GM23338 (cell line): Measurements from ENCODE around the gene HS6ST1. TPM values are rescaled to one million over a fixed set of nuclear protein-coding genes. Genes with fewer than 3 reads are reported as not detected.

Source experiments
- ATAC-seq: fragments of 200-7000 bp; cut with Tn5 transposase; 3 replicates; pipeline ENCODE4 v1.9.1; 2020
- DNase-seq: peaks from one replicate; pipeline ENCODE4 v3.0.0-alpha.2; 2015; ENCODE audit warnings: low spot score
- H2AFZ ChIP-seq: fragments of 200-600 bp; sonication (generic); 2 replicates; pipeline ENCODE4 v1.8.0; 2016; ENCODE audit warnings: antibody characterized with exemption, mild to moderate bottlenecking, moderate library complexity
- H3F3A ChIP-seq: fragments of 200-600 bp; sonication (generic); replicated peaks from 2 replicates; pipeline ENCODE4 v1.8.0; 2017; ENCODE audit warnings: antibody characterized with exemption, mixed run types, low read depth
- H3K27ac ChIP-seq: fragments of 200-600 bp; sonication (generic); 2 replicates; pipeline ENCODE4 v1.6.1; 2016; ENCODE audit warnings: low read depth
- H3K27me3 ChIP-seq: fragments of 200-600 bp; sonication (generic); 2 replicates; pipeline ENCODE4 v1.8.0; 2016; ENCODE audit warnings: mild to moderate bottlenecking, mixed run types, moderate library complexity; ENCODE audit not compliant: insufficient read depth
- H3K36me3 ChIP-seq: fragments of 200-600 bp; sonication (generic); 2 replicates; pipeline ENCODE4 v1.8.0; 2016; ENCODE audit warnings: mild to moderate bottlenecking; ENCODE audit not compliant: insufficient read depth
- H3K4me1 ChIP-seq: fragments of 200-600 bp; sonication (generic); 2 replicates; pipeline ENCODE4 v1.8.0; 2016; ENCODE audit warnings: mild to moderate bottlenecking, moderate library complexity; ENCODE audit not compliant: insufficient read depth
- H3K4me2 ChIP-seq: fragments of 200-600 bp; sonication (generic); 2 replicates; pipeline ENCODE4 v1.7.1; 2017; ENCODE audit warnings: mixed run types
- H3K4me3 ChIP-seq: fragments of 200-600 bp; sonication (generic); 2 replicates; pipeline ENCODE4 v1.6.1; 2016; ENCODE audit warnings: mixed run types
- H3K79me2 ChIP-seq: fragments of 200-600 bp; sonication (generic); replicated peaks from 2 replicates; pipeline ENCODE4 v1.8.0; 2017; ENCODE audit warnings: mild to moderate bottlenecking; ENCODE audit not compliant: insufficient read depth
- H3K9me2 ChIP-seq: fragments of 200-600 bp; sonication (generic); 2 replicates; pipeline ENCODE4 v1.8.0; 2017; ENCODE audit not compliant: insufficient read depth
- H4K20me1 ChIP-seq: fragments of 200-600 bp; sonication (generic); replicated peaks from 2 replicates; pipeline ENCODE4 v1.8.0; 2017; ENCODE audit warnings: mild to moderate bottlenecking; ENCODE audit not compliant: insufficient read depth
- H3K27ac Mint-ChIP-seq: 2 replicates; pipeline ENCODE4 v1.8.0; 2020; ENCODE audit warnings: inconsistent platforms, mild to moderate bottlenecking, moderate library complexity, mixed read lengths
- H3K27me3 Mint-ChIP-seq: 3 replicates; pipeline ENCODE4 v1.8.0; 2022; ENCODE audit warnings: low read depth, mild to moderate bottlenecking, moderate library complexity, mixed read lengths, inconsistent platforms; ENCODE audit not compliant: insufficient read depth, poor library complexity
- H3K36me3 Mint-ChIP-seq: 3 replicates; pipeline ENCODE4 v1.8.0; 2021; ENCODE audit warnings: low read depth, mild to moderate bottlenecking, inconsistent platforms, moderate library complexity, mixed read lengths
- H3K4me1 Mint-ChIP-seq: 3 replicates; pipeline ENCODE4 v1.8.0; 2020; ENCODE audit warnings: mild to moderate bottlenecking, inconsistent platforms, mixed read lengths
- H3K4me3 Mint-ChIP-seq: 3 replicates; pipeline ENCODE4 v1.8.0; 2021; ENCODE audit warnings: moderate library complexity, mild to moderate bottlenecking, inconsistent platforms, mixed read lengths
- H3K9me3 Mint-ChIP-seq: 3 replicates; pipeline ENCODE4 v1.8.0; 2020; ENCODE audit warnings: moderate library complexity, mild to moderate bottlenecking, inconsistent platforms, mixed read lengths
- CREB1 ChIP-seq: fragments of 250-450 bp; sonication (Bioruptor Pico); IDR thresholded peaks from 2 replicates; pipeline ENCODE4 v1.5.0; 2020; ENCODE audit warnings: low read depth, mild to moderate bottlenecking, moderate library complexity
- CTCF ChIP-seq, 2 experiments: fragments of 200-600 bp in 1 of 2; sonication (generic) in 1 of 2; conservative IDR thresholded peaks; 2 replicates each; pipeline versions ENCODE4 v1.5.1 to v1.6.1; 2016 to 2017; ENCODE audit warnings: antibody characterized with exemption in 2 of 2, low read depth in 2 of 2, mild to moderate bottlenecking in 2 of 2, moderate library complexity in 1 of 2
- ETS1 ChIP-seq: IDR thresholded peaks from 2 replicates; pipeline ENCODE4 v1.6.1; 2016; ENCODE audit warnings: antibody characterized with exemption
- STAT1 ChIP-seq: IDR thresholded peaks from one replicate; pipeline ENCODE4 v1.6.1; 2016; ENCODE audit warnings: antibody characterized with exemption; ENCODE audit not compliant: unreplicated experiment
- ZNF114 ChIP-seq: fragments of 250-450 bp; sonication (Bioruptor Pico); IDR thresholded peaks from 2 replicates; pipeline ENCODE4 v1.5.0; 2020; ENCODE audit warnings: mild to moderate bottlenecking, moderate library complexity
- ZNF331 ChIP-seq: fragments of 250-450 bp; sonication (Bioruptor Pico); IDR thresholded peaks from 2 replicates; pipeline ENCODE4 v1.5.0; 2020; ENCODE audit warnings: low read depth, mild to moderate bottlenecking, moderate library complexity
- polyA plus RNA-seq: library from polyadenylated mRNA; unstranded; fragments of >200 nt; fragmentation: Nextera tagmentation; extraction: Ambion mirVana; gene quantifications from 2 replicates; pipeline ENCODE4 v1.2.1, GENCODE V29; 2016
- total RNA-seq: library from RNA; depleted of rRNA; stranded (reverse); fragments of >200 nt; shearing (Covaris generic); gene quantifications from 2 replicates; pipeline ENCODE4 v1.2.3, GENCODE V29; 2014
- TF ChIP-seq, protein P1 (sequence below): IDR thresholded peaks from one replicate; pipeline ENCODE4 v1.6.1; 2018; ENCODE audit warnings: antibody characterized with exemption; ENCODE audit not compliant: unreplicated experiment
- TF ChIP-seq, protein P2 (sequence below): fragments of 250-450 bp; sonication (Bioruptor Pico); IDR thresholded peaks from 2 replicates; pipeline ENCODE4 v1.5.0; 2020; ENCODE audit warnings: mild to moderate bottlenecking, moderate library complexity

The HS6ST1 gene
- total and polyA plus RNA-seq, 2 experiments from 2014 or later, result 21.1 to 106 TPM

DNA sequence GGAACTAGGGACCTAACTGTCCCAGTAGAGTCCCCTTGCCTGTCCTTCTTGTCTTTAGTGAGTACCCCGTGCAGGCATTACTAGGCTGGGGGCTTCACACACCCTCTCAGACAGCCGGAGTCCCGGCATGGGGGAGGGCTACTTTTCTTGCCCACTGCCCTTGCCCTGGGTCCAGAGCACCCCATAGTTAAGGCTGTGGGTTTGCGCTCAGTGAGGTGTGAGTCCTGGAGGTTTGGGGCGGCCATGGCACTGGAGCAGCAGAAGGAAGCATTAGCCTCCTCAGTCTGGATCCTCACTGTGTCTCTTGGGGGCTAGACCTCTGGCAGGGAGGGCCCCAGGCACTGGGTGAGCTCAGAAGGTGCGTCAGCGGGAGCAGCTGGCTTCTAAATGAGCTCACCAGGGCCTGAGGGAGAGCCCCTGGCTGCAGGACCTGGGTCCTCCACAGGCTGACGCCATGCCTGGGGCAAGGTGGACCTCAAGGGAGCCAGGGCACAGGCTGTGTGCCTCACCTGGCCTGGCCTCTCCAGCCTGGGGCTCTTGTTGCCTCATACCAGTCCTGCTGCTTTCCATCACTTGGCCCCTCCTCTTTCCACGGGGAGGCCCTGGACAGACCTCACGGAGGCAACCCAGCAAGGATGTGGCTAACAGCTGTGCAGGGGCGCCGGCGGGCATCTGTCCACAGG lies 27.4 kb downstream of the HS6ST1 start:
- H3K4me3 Mint-ChIP-seq, result no peak overlapping the region
- Histone ChIP-seq H3K79me2 (peaks cover 94% of the 10 kb centered on the region), H2AFZ (no peak overlapping the region), H3K4me3 (no peak overlapping the region), H3K4me1 (peaks cover 21% of the 10 kb centered on the region), H4K20me1 (peaks cover 47% of the 10 kb centered on the region), H3K27ac (no peak overlapping the region), H3K9me2 (no peaks in the 10 kb centered on the region), H3K27me3 (no peaks in the 10 kb centered on the region), H3K36me3 (no peaks in the 10 kb centered on the region), H3F3A (no peaks in the 10 kb centered on the region), H3K4me2 (no peak overlapping the region)
- TF ChIP-seq CREB1 (CRISPR knock-in tag) (no peak), ETS1 (no peak), ZNF331 (CRISPR knock-in tag) (no peak), CTCF (conservative IDR thresholded peaks at IDR 0.05; ENCODE audit: low read depth in 2 of 2) (no peak), ZNF114 (CRISPR knock-in tag) (no peak), STAT1 (no peak)
- TF ChIP-seq, protein P1, sequence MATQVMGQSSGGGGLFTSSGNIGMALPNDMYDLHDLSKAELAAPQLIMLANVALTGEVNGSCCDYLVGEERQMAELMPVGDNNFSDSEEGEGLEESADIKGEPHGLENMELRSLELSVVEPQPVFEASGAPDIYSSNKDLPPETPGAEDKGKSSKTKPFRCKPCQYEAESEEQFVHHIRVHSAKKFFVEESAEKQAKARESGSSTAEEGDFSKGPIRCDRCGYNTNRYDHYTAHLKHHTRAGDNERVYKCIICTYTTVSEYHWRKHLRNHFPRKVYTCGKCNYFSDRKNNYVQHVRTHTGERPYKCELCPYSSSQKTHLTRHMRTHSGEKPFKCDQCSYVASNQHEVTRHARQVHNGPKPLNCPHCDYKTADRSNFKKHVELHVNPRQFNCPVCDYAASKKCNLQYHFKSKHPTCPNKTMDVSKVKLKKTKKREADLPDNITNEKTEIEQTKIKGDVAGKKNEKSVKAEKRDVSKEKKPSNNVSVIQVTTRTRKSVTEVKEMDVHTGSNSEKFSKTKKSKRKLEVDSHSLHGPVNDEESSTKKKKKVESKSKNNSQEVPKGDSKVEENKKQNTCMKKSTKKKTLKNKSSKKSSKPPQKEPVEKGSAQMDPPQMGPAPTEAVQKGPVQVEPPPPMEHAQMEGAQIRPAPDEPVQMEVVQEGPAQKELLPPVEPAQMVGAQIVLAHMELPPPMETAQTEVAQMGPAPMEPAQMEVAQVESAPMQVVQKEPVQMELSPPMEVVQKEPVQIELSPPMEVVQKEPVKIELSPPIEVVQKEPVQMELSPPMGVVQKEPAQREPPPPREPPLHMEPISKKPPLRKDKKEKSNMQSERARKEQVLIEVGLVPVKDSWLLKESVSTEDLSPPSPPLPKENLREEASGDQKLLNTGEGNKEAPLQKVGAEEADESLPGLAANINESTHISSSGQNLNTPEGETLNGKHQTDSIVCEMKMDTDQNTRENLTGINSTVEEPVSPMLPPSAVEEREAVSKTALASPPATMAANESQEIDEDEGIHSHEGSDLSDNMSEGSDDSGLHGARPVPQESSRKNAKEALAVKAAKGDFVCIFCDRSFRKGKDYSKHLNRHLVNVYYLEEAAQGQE, result no peak
- TF ChIP-seq, protein P2, sequence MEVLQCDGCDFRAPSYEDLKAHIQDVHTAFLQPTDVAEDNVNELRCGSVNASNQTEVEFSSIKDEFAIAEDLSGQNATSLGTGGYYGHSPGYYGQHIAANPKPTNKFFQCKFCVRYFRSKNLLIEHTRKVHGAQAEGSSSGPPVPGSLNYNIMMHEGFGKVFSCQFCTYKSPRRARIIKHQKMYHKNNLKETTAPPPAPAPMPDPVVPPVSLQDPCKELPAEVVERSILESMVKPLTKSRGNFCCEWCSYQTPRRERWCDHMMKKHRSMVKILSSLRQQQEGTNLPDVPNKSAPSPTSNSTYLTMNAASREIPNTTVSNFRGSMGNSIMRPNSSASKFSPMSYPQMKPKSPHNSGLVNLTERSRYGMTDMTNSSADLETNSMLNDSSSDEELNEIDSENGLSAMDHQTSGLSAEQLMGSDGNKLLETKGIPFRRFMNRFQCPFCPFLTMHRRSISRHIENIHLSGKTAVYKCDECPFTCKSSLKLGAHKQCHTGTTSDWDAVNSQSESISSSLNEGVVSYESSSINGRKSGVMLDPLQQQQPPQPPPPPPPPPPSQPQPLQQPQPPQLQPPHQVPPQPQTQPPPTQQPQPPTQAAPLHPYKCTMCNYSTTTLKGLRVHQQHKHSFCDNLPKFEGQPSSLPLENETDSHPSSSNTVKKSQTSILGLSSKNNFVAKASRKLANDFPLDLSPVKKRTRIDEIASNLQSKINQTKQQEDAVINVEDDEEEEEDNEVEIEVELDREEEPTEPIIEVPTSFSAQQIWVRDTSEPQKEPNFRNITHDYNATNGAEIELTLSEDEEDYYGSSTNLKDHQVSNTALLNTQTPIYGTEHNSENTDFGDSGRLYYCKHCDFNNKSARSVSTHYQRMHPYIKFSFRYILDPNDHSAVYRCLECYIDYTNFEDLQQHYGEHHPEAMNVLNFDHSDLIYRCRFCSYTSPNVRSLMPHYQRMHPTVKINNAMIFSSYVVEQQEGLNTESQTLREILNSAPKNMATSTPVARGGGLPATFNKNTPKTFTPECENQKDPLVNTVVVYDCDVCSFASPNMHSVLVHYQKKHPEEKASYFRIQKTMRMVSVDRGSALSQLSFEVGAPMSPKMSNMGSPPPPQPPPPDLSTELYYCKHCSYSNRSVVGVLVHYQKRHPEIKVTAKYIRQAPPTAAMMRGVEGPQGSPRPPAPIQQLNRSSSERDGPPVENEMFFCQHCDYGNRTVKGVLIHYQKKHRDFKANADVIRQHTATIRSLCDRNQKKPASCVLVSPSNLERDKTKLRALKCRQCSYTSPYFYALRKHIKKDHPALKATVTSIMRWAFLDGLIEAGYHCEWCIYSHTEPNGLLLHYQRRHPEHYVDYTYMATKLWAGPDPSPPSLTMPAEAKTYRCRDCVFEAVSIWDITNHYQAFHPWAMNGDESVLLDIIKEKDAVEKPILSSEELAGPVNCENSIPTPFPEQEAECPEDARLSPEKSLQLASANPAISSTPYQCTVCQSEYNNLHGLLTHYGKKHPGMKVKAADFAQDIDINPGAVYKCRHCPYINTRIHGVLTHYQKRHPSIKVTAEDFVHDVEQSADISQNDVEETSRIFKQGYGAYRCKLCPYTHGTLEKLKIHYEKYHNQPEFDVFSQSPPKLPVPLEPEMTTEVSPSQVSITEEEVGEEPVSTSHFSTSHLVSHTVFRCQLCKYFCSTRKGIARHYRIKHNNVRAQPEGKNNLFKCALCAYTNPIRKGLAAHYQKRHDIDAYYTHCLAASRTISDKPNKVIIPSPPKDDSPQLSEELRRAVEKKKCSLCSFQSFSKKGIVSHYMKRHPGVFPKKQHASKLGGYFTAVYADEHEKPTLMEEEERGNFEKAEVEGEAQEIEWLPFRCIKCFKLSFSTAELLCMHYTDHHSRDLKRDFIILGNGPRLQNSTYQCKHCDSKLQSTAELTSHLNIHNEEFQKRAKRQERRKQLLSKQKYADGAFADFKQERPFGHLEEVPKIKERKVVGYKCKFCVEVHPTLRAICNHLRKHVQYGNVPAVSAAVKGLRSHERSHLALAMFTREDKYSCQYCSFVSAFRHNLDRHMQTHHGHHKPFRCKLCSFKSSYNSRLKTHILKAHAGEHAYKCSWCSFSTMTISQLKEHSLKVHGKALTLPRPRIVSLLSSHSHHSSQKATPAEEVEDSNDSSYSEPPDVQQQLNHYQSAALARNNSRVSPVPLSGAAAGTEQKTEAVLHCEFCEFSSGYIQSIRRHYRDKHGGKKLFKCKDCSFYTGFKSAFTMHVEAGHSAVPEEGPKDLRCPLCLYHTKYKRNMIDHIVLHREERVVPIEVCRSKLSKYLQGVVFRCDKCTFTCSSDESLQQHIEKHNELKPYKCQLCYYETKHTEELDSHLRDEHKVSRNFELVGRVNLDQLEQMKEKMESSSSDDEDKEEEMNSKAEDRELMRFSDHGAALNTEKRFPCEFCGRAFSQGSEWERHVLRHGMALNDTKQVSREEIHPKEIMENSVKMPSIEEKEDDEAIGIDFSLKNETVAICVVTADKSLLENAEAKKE, result no peak
- peak; percentile 3 for ATAC-seq
- H3K27me3 Mint-ChIP-seq, result peaks cover 10% of the 10 kb centered on the region
- H3K27ac Mint-ChIP-seq, result no peak overlapping the region
- no peak for DNase-seq
- no peaks in the 10 kb centered on the region for H3K9me3 Mint-ChIP-seq
- H3K36me3 Mint-ChIP-seq, result peaks cover 6% of the 10 kb centered on the region; the same call in 1 of the 3 replicates
- peaks cover 48% of the 10 kb centered on the region for H3K4me1 Mint-ChIP-seq
